Panc1 (cell line): ENCODE measurements around the gene TWSG1.

Source experiments
- REST ChIP-seq, 2 experiments: IDR thresholded peaks; 2 replicates each; pipeline ENCODE4 v1.6.1; 2011 to 2012; ENCODE audit warnings: low read depth in 2 of 2, control low read depth in 1 of 2, low read length in 1 of 2, mild to moderate bottlenecking in 1 of 2, moderate library complexity in 1 of 2; ENCODE audit not compliant: insufficient read depth in 1 of 2
- TF ChIP-seq, protein P1 (sequence below): fragments of 450-650 bp; IDR thresholded peaks from 2 replicates; pipeline ENCODE4 v1.5.1; 2017; ENCODE audit warnings: mild to moderate bottlenecking

DNA sequence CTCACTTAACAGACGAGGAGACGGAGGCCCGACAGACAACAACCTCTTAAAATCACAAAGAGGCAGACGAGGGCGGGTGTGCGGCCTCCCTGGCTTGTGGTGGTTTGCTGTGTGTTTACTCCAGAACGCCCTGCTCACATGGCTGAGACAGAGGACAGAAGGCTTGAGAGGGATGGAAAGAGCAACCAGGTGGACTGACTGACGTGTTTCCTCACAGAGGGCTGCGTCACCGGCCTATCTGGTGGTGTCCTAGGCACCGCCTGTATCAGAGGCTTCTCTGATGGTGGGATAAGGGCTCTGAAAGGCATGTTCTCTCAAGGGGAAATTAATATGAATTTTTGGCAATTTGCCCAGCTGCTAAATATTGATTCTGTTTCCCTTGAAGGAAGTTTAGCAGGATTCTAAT lies 93.7 kb downstream of the TWSG1 start:
- TF ChIP-seq, protein P1, sequence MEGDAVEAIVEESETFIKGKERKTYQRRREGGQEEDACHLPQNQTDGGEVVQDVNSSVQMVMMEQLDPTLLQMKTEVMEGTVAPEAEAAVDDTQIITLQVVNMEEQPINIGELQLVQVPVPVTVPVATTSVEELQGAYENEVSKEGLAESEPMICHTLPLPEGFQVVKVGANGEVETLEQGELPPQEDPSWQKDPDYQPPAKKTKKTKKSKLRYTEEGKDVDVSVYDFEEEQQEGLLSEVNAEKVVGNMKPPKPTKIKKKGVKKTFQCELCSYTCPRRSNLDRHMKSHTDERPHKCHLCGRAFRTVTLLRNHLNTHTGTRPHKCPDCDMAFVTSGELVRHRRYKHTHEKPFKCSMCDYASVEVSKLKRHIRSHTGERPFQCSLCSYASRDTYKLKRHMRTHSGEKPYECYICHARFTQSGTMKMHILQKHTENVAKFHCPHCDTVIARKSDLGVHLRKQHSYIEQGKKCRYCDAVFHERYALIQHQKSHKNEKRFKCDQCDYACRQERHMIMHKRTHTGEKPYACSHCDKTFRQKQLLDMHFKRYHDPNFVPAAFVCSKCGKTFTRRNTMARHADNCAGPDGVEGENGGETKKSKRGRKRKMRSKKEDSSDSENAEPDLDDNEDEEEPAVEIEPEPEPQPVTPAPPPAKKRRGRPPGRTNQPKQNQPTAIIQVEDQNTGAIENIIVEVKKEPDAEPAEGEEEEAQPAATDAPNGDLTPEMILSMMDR, result no peak
- TF ChIP-seq REST (IDR thresholded peaks at IDR 0.05; ENCODE audit: insufficient read depth in 1 of 2, low read depth in 2 of 2, low read length in 1 of 2), result no peak
